Placental epithelial cell (primary cell): ENCODE measurements around the gene MARCOL. TPM values are rescaled to one million over a fixed set of nuclear protein-coding genes. Genes with fewer than 3 reads are reported as not detected.

Source experiments
- small RNA-seq: library from RNA; depleted of rRNA; stranded (forward); fragments of <200 nt; gene quantifications from one replicate; pipeline ENCODE3, GENCODE V24; 2012
- total RNA-seq: library from RNA; depleted of rRNA; stranded (reverse); fragments of >200 nt; gene quantifications from 2 replicates; pipeline ENCODE4 v1.2.3, GENCODE V29; 2012

The MARCOL gene
- not detected in 2 replicates for total RNA-seq

GRCh38 chr5:148238418-148238794 lies at the start of gene MARCOL:
Gene MARCOL (plus strand): TSS chr5:148238525. CDS start chr5:148238598, 73 bp downstream.

GRCh38 chr5:148202531-148203203 lies 35.7 kb upstream of the MARCOL start, which contains the start of gene SPINK6:
Gene SPINK6 (plus strand): TSS chr5:148203042. CDS start chr5:148203097, 55 bp downstream.

GRCh38 chr5:148268566-148268965 lies 30.2 kb downstream of the MARCOL start, which contains the start of gene SPINK13:
Gene SPINK13 (plus strand): TSS chr5:148268794. CDS start chr5:148270073, 1,279 bp downstream.

Small RNA genes lying within 50 kb of the gene (small RNA-seq; reads per million reads assigned to genes)
- gene HMGN1P16, result not detected

Other genes starting within 250 kb of the MARCOL start
- gene SPINK5, start 174.5 kb upstream of the MARCOL start, total RNA-seq, result not detected in 2 replicates
- not detected in 2 replicates for gene SPINK14, start 70.0 kb upstream of the MARCOL start, total RNA-seq
- 0.39 TPM in 1 of 2 replicates, not detected in the other for gene SPINK6, start 35.5 kb upstream of the MARCOL start, total RNA-seq
- gene SPINK13, start 30.3 kb downstream of the MARCOL start, total RNA-seq, result not detected in 2 replicates
- gene SPINK7, start 73.9 kb downstream of the MARCOL start, total RNA-seq, result not detected in 2 replicates
- not detected in 2 replicates for gene SPINK9, start 97.0 kb downstream of the MARCOL start, total RNA-seq
- 61.7 and 72.2 TPM in 2 replicates for gene FBXO38, start 145.4 kb downstream of the MARCOL start, total RNA-seq